Inferior parietal cortex (tissue), 1 donor: ENCODE data around the gene LMCD1.
"Not testable (repeated sequence)": the region's sequence is repeated elsewhere in the genome, so short reads cannot be mapped to it uniquely, and the experiment has no call there.

Experiments
- DNase-seq: peaks from one replicate; pipeline ENCODE4 v3.0.0-alpha.2; 2016; ENCODE audit errors: extremely low spot score

Gene LMCD1

GRCh38 chr3:8559351-8559750, 57.7 kb downstream of the LMCD1 start:
- no peak for DNase-seq

- DNase-seq, result no peak
Observed at GRCh38 chr3:8560366-8561007, 58.9 kb downstream of the LMCD1 start.

GRCh38 chr3:8561370-8561769, 59.7 kb downstream of the LMCD1 start:
- no peak for DNase-seq

GRCh38 chr3:8562081-8562595, 60.5 kb downstream of the LMCD1 start:
- DNase-seq, result no peak

- no peak for DNase-seq
Observed at GRCh38 chr3:8563146-8563545, 61.5 kb downstream of the LMCD1 start.

GRCh38 chr3:8563597-8563996, 62.0 kb downstream of the LMCD1 start:
- no peak for DNase-seq

- no peak for DNase-seq
Observed at GRCh38 chr3:8565376-8565775, 63.8 kb downstream of the LMCD1 start.

GRCh38 chr3:8567784-8568575, 66.4 kb downstream of the LMCD1 start:
- no peak for DNase-seq

- no peak for DNase-seq
Observed at GRCh38 chr3:8571256-8571655, 69.6 kb downstream of the LMCD1 start.

GRCh38 chr3:8573342-8573926, 71.8 kb downstream of the LMCD1 start:
- no peak for DNase-seq

GRCh38 chr3:8574040-8574669, 72.5 kb downstream of the LMCD1 start:
- no peak for DNase-seq

- DNase-seq, result no peak
Observed at GRCh38 chr3:8574670-8575322, 73.2 kb downstream of the LMCD1 start.

GRCh38 chr3:8575364-8576104, 73.9 kb downstream of the LMCD1 start:
- DNase-seq, result no peak

GRCh38 chr3:8576436-8576835, 74.8 kb downstream of the LMCD1 start:
- DNase-seq, result no peak

- DNase-seq, result no peak
Observed at GRCh38 chr3:8576841-8577571, 75.4 kb downstream of the LMCD1 start.

- DNase-seq, result no peak
Observed at GRCh38 chr3:8578282-8578681, 76.7 kb downstream of the LMCD1 start.

- DNase-seq, result no peak
Observed at GRCh38 chr3:8579096-8579495, 77.5 kb downstream of the LMCD1 start.

- DNase-seq, result no peak
Observed at GRCh38 chr3:8579943-8580342, 78.3 kb downstream of the LMCD1 start.

GRCh38 chr3:8580434-8580833, 78.8 kb downstream of the LMCD1 start:
- not testable (repeated sequence) for DNase-seq

GRCh38 chr3:8581373-8581772, 79.8 kb downstream of the LMCD1 start:
- no peak for DNase-seq
